Left ventricle myocardium inferior (tissue), 1 donor: Measurements from ENCODE around the gene SCAI. TPM values are rescaled to one million over a fixed set of nuclear protein-coding genes. Genes with fewer than 3 reads are reported as not detected.

Experiments used
- DNase-seq: peaks from one replicate; pipeline ENCODE4 v3.0.0-alpha.2; 2020
- H3K27ac ChIP-seq: fragments of 200-600 bp; replicated peaks from 2 replicates; pipeline ENCODE4 v1.8.0; 2021
- H3K27me3 ChIP-seq: fragments of 200-600 bp; 2 replicates; pipeline ENCODE4 v1.8.0; 2021; ENCODE audit warnings: low read depth
- H3K36me3 ChIP-seq: fragments of 200-600 bp; 2 replicates; pipeline ENCODE4 v1.8.0; 2021
- H3K4me1 ChIP-seq: fragments of 200-600 bp; 2 replicates; pipeline ENCODE4 v1.8.0; 2021
- H3K4me3 ChIP-seq: fragments of 200-600 bp; 2 replicates; pipeline ENCODE4 v1.8.0; 2021; ENCODE audit warnings: mild to moderate bottlenecking, moderate library complexity
- H3K9me3 ChIP-seq: fragments of 200-600 bp; replicated peaks from 2 replicates; pipeline ENCODE4 v1.8.0; 2021
- intact Hi-C: fragments of 100-400 bp; cut with micrococcal nuclease; formaldehyde crosslinking; loops from one replicate; pipeline ENCODE4 v1.11.0; 2022
- total RNA-seq: library from RNA; stranded (reverse); fragmentation: NEBNext Ultra II Directional; extraction: Animal tissue kit (Norgen Biotek cat#: 25700); gene quantifications from one replicate; pipeline ENCODE4 v1.2.1, GENCODE V29; 2021
- TF ChIP-seq, protein P1 (sequence below): fragments of 200-600 bp; IDR thresholded peaks from 2 replicates; pipeline ENCODE4 v1.8.0; 2021; ENCODE audit warnings: antibody characterized with exemption, mild to moderate bottlenecking, borderline replicate concordance
- donor health status: DM: no; HTN: yes; CAD: no; lungs with severe emphysema.

The SCAI gene
- total RNA-seq, 1 donor from 2014 or later: 2.7 TPM

DNA sequence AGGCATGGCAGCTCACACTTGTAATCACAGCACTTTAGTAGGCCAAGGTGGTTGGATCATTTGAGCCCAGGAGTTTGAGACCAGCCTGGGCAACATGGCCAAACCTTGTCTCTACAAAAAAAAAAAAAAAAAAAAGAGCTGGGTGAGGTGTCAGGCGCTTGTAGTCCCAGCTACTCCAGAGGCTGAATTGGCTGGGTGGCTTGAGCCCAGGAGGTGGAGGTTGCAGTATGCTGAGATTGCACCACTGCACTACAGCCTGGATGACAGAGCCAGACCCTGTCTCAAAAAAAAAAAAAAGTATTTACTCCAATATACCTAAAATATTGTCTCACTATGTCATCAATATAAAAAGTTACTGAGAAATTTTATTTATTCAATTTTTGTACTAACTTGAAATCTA lies 2.8 kb downstream of the SCAI start:
- no peak overlapping the region for H3K27ac ChIP-seq

DNA sequence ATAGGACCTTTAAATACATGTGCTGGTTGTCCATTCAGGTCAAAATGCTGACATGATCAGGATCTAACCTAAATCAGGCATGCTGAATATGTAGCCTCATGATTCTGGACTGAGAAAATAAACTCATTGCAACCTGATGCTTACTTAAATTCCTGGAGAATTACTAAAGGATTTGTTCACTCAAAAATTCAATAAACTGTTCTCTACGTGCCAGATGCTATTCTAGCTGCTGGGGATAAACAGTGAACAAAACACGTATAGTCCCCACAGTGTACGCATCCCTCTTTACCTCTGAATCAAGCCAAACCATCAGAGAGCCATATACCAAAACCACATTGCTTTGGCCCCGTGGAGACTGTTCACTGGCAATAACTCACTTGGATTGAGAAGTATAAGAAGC lies 6.1 kb downstream of the SCAI start:
- TF ChIP-seq, protein P1, sequence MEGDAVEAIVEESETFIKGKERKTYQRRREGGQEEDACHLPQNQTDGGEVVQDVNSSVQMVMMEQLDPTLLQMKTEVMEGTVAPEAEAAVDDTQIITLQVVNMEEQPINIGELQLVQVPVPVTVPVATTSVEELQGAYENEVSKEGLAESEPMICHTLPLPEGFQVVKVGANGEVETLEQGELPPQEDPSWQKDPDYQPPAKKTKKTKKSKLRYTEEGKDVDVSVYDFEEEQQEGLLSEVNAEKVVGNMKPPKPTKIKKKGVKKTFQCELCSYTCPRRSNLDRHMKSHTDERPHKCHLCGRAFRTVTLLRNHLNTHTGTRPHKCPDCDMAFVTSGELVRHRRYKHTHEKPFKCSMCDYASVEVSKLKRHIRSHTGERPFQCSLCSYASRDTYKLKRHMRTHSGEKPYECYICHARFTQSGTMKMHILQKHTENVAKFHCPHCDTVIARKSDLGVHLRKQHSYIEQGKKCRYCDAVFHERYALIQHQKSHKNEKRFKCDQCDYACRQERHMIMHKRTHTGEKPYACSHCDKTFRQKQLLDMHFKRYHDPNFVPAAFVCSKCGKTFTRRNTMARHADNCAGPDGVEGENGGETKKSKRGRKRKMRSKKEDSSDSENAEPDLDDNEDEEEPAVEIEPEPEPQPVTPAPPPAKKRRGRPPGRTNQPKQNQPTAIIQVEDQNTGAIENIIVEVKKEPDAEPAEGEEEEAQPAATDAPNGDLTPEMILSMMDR: no peak
- Histone ChIP-seq H3K27me3 (no peaks in the 10 kb centered on the region), H3K4me3 (no peak overlapping the region), H3K4me1 (peaks cover 2% of the 10 kb centered on the region), H3K27ac (no peak overlapping the region), H3K36me3 (no peaks in the 10 kb centered on the region), H3K9me3 (no peaks in the 10 kb centered on the region)
- no peak for DNase-seq
- intact Hi-C loops: no loop called here

More for the DNA sequence above, 2.8 kb downstream of the SCAI start:
- DNase-seq: no peak
- no peaks in the 10 kb centered on the region for H3K27me3 ChIP-seq
- no peak overlapping the region for H3K4me3 ChIP-seq
- H3K4me1 ChIP-seq: peaks cover 19% of the 10 kb centered on the region
- H3K36me3 ChIP-seq: no peaks in the 10 kb centered on the region
- TF ChIP-seq, protein P1: no peak
- H3K9me3 ChIP-seq: no peaks in the 10 kb centered on the region
- intact Hi-C loops: no loop called here

DNA sequence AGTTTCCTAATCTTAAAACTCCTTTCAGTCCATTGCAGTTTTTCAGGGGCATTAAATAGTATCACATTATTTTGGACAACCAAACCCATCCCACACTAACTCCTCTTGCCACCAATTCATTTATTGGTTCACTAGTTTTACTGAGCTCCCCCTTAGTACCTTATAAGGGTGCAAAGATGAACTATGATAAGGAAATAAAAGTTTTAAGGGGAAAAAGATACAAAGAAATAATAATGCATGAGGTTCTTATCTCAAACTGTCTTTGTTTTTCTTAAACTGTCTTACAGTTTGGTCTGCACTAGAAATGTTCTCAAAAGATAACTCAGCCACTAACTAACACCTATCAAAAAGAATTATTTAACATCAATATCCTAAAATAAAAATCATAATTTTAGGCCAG lies 8.4 kb downstream of the SCAI start:
- TF ChIP-seq, protein P1: no peak
- Histone ChIP-seq H3K36me3 (no peaks in the 10 kb centered on the region), H3K9me3 (no peaks in the 10 kb centered on the region), H3K27ac (no peak overlapping the region), H3K27me3 (no peaks in the 10 kb centered on the region), H3K4me1 (peaks cover 7% of the 10 kb centered on the region), H3K4me3 (no peak overlapping the region)
- intact Hi-C loops: no loop called here
- DNase-seq: no peak

DNA sequence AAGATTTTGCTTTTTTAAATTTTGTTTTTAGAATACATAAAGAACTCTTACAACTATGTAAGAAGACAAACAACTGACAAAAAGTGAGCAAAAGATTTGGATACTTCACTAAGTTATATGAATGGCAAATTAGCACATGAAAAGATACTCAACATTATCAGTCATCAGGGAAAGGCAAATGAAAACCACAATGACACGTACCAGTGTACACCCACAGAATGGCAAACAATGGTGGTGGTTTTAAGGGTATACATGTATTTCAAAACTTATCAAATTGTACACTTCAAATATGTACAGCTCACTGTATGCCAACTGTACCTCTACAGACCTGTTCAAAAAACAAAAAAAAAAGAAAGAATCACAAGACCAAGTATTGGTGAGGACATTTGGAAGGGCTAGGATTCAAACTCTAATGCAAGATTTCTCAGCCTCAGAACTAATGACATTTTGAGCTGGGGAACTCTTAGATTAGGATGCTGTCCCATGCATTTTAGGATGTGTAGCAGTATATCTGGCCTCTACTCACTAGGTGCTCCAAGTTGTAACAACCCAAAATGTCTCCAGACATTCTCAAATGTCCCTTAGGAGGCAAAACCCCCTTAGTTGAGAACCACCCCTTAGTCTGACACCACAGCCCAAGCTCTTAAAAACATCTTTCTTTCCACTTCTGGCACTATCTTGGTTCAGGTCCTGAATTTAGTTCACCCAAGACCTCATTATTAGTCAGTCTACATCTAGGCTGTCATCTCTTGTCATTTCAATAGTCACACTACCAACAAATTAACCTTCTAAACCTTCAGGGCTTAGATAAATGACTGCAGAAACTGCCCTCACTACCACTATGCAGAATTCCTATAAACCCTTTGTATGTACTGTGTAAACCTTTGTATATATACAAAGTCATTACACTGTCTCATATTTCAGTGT lies 9.7 kb downstream of the SCAI start:
- Histone ChIP-seq H3K36me3 (no peaks in the 10 kb centered on the region), H3K27me3 (no peaks in the 10 kb centered on the region), H3K9me3 (no peaks in the 10 kb centered on the region), H3K4me1 (peaks cover 7% of the 10 kb centered on the region), H3K27ac (no peak overlapping the region), H3K4me3 (no peak overlapping the region)
- TF ChIP-seq, protein P1: no peak
- DNase-seq: no peak
- intact Hi-C loops: no loop called here

DNA sequence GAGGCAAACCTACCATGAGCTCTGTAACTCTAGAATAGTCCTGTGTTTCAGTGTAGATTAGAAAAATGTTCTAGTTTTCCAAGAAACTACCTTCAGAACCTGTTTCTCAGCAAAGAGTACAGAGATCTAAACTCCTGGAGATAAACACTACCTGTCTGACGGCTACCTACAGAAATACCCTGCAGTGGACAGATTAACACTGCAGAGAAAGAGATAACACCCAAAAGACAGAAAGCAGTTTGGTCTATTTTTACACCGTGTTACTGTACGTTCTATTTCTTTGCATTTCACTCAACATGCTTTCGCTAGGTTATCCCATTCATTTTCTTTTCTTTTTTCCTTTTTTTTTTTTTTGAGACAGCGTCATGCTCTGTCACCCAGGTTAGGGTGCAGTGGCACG lies 11.6 kb downstream of the SCAI start:
- Histone ChIP-seq H3K4me3 (no peak overlapping the region), H3K4me1 (peaks cover 9% of the 10 kb centered on the region), H3K27me3 (no peaks in the 10 kb centered on the region), H3K27ac (no peak overlapping the region), H3K36me3 (no peaks in the 10 kb centered on the region), H3K9me3 (no peaks in the 10 kb centered on the region)
- TF ChIP-seq, protein P1: no peak
- intact Hi-C loops: no loop called here
- no peak for DNase-seq
